NCI-H2081 treated with DMSO at 0.1 percent for 48 hours (cell line): ENCODE data around the gene CTAGE15.
"Not testable (repeated sequence)": the region's sequence is repeated elsewhere in the genome, so short reads cannot be mapped to it uniquely, and the experiment has no call there.

ENCODE experiments used
- DNase-seq: peaks from one replicate; lab custom pipeline; 2025; lab: John Stamatoyannopoulos, UW

The CTAGE15 gene

DNA sequence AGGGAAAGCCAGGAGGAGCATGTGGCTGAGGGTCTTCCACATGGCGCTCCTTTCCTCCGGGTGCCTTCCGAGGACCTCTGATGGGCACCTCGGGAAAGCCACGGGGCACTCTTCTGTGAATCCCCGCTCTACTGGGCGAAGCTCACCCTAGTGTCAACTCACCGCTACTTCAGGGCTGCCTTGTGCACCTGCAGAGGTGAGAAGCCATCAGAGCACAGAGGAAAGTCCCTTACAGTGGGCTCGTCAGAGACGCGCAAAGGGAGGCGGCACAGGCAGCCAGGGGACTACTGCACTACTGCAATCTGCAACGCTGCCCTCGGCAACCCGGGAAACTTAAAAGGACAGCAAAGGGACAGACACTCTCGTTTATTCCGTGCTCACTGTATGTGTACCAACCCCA, 50.5 kb downstream of the CTAGE15 start:
- not testable (repeated sequence) for DNase-seq
